Small intestine (tissue), 7 donors: ENCODE measurements around the gene GC. TPM values are rescaled to one million over a fixed set of nuclear protein-coding genes. Genes with fewer than 3 reads are reported as not detected.
A peak's percentile ranks its signal among the peaks of the same experiment; 100 is the strongest.

ENCODE experiments used
- DNase-seq, 2 donors: peaks; one replicate each; pipeline versions ENCODE4 v3.0.0 to v3.0.0-alpha.2; 2013
- FAIRE-seq: peaks from 2 replicates; lab custom pipeline; 2012; peaks lifted over from hg19 to GRCh38; lab: Jason Lieb, UNC
- H3K27ac ChIP-seq, 3 donors: one replicate each; pipeline ENCODE4 v1.5.1; 2013; ENCODE audit warnings: low read length in 2 of 3, mild to moderate bottlenecking in 2 of 3, control low read depth in 1 of 3, inconsistent platforms in 1 of 3, low read depth in 1 of 3, moderate library complexity in 1 of 3
- H3K27me3 ChIP-seq, 3 donors: one replicate each; pipeline ENCODE4 v1.6.1; 2013; ENCODE audit warnings: low read length in 3 of 3, inconsistent platforms in 1 of 3; ENCODE audit not compliant: control insufficient read depth in 3 of 3, insufficient read depth in 3 of 3
- H3K36me3 ChIP-seq, 3 donors: one replicate each; pipeline ENCODE4 v1.6.1; 2013; ENCODE audit warnings: low read length in 3 of 3, inconsistent platforms in 1 of 3, low read depth in 1 of 3, mild to moderate bottlenecking in 1 of 3, moderate library complexity in 1 of 3; ENCODE audit not compliant: control insufficient read depth in 3 of 3, insufficient read depth in 2 of 3
- H3K4me1 ChIP-seq, 3 donors: one replicate each; pipeline ENCODE4 v1.6.1; 2013; ENCODE audit warnings: low read length in 2 of 3, inconsistent platforms in 1 of 3, low read depth in 1 of 3, mild to moderate bottlenecking in 1 of 3, moderate library complexity in 1 of 3; ENCODE audit not compliant: control insufficient read depth in 3 of 3, insufficient read depth in 2 of 3
- H3K4me3 ChIP-seq, 3 donors: one replicate each; pipeline ENCODE4 v1.5.1; 2013; ENCODE audit warnings: low read length in 3 of 3, control low read depth in 1 of 3, inconsistent platforms in 1 of 3, low read depth in 1 of 3, mild to moderate bottlenecking in 1 of 3, moderate library complexity in 1 of 3
- H3K9me3 ChIP-seq, 2 donors: one replicate each; pipeline ENCODE4 v1.6.1; 2013; ENCODE audit warnings: low read depth in 1 of 2, low read length in 1 of 2; ENCODE audit not compliant: control insufficient read depth in 2 of 2, insufficient read depth in 1 of 2
- WGBS, 3 donors: extraction: QIAGEN DNeasy Blood & Tissue Kit; methylation state at CpG; one replicate each; pipeline ENCODE4 v1.1.7; 2013; 5-methylcytosine and 5-hydroxymethylcytosine counted together
- polyA plus RNA-seq, 4 donors: library from polyadenylated mRNA; stranded (reverse) in 3 of 4; unstranded in 1 of 4; fragments of 200-250 nt in 3 of 4; fragments of 120-200 nt in 1 of 4; gene quantifications; one replicate each; pipeline versions ENCODE4 v1.2.1 to v1.2.3, GENCODE V29; 2013
- donor health status: healthy with polysubstance abuse.
- donor health status: control.
- donor health status: control.
- donor health status: Bipolar disorder and iron deficiency.
- donor health status: healthy.

GC gene
- polyA plus RNA-seq, 4 donors, result 0.65 to 3.0 (median 2.0) TPM

DNA sequence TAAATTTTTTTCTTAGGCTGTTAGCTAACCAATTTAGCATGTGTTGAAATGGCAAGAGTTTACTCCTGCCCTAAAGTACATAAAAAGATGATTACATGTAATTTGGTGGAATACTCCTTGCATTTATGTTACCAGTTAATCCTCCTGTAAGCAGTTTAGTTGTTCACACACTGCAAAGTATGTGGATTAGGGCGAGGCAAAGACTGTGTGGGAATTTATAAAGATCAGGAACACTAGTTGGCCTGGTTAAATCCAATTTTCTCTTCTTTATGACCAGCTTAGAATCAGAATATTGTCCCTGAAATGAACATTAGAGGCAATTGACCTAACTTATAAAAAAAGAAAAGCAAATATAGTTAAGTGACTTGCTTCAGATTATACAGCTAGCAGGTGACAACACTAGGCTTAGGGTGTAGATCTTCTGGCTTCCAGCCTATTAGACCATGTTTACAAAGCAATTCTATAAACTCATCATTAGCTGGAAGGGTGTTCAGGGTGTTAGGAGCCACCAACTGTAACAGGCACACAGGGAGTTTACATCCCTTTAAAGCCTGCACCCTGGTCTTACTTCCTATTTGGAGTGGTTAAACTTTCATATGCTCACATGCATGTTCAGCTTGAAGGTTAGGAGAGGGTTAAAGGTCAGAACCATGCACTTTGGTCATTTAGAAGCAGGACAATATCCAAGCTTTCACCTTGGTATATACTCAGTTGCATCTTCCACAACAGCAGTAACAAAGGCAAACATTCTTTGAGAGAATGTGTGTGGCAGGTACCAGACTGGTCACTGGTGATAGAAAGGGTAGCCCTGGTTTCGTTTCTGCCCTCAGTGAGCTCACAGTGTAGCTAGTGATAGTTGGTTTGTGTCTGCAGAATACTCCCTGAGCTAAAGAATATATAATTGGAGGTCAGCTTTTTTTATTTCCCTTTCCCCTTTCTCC is 72.6 kb downstream of the GC start:
- H3K4me1 ChIP-seq, result peaks cover 0 to 21% (median 0%) of the 10 kb centered on the region in 3 donors
- H3K36me3 ChIP-seq, result no peaks in the 10 kb centered on the region
- peak overlapping the region in 1 of 3 donors; percentile 12 for H3K27ac ChIP-seq
- no peaks in the 10 kb centered on the region for H3K9me3 ChIP-seq
- DNase-seq (peak; percentile 53 to 63), FAIRE-seq (no peak)
- WGBS, 3 donors, result 9 to 36% (median 27%) methylated on average over 2 of the region's 2 CpGs
- no peaks in the 10 kb centered on the region for H3K27me3 ChIP-seq
- no peak overlapping the region for H3K4me3 ChIP-seq

GRCh38 chr4:71709961-71710360 is 73.9 kb downstream of the GC start:
- Histone ChIP-seq H3K27ac (no peak overlapping the region), H3K4me3 (no peak overlapping the region), H3K36me3 (no peaks in the 10 kb centered on the region), H3K27me3 (no peaks in the 10 kb centered on the region), H3K9me3 (no peaks in the 10 kb centered on the region), H3K4me1 (peaks cover 0 to 21% (median 0%) of the 10 kb centered on the region in 3 donors)
- 22 to 27% (median 24%) methylated on average over 1 of the region's 1 CpG for WGBS, 3 donors
- no peak for DNase-seq
- no peak for FAIRE-seq

DNA sequence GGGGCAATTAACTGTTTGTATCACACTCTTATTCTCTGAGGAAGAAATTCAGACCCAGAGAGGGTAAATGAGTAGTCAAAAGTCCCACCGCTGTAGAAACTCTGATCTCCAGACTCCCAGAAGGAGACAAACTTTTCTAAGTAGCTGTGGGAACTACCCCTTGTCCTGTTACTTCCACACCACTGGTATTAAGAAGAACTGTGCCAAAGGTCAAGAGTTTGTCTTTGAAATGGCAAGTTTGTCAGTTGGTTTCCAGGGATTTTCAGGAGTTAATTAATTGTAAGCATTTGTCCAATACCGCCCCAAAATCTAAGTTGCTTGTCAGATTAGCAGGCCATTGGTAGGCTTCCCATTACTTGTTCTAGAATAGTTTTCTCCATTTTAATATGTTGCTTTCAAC is 85.7 kb downstream of the GC start:
- no peak for FAIRE-seq
- H3K4me3 ChIP-seq, result no peak overlapping the region
- WGBS, 3 donors, result 94 to 98% (median 96%) methylated on average over 2 of the region's 2 CpGs

DNA sequence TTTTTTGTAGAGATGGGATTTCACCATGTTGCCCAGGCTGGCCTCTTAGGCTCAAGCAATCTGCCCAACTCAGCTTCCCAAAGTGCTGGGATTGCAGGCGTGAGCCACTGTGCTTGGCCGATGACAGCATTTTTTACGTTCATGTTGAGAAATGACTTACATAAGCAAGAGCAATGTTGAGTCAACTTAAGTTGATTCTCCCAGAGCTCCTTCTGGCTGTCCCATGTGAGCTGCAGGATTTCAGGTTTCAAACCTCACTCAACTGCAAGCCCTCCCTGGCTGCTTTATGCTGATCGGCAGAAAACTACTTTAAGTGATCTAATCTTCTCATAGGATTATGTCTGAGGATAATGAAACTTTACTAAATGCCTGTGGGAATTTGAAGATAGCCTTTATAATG is 86.8 kb downstream of the GC start:
- FAIRE-seq (no peak), DNase-seq (no peak)
- Histone ChIP-seq H3K27ac (no peak overlapping the region), H3K27me3 (no peaks in the 10 kb centered on the region), H3K4me1 (no peaks in the 10 kb centered on the region), H3K9me3 (no peaks in the 10 kb centered on the region), H3K4me3 (no peak overlapping the region), H3K36me3 (no peaks in the 10 kb centered on the region)
- WGBS, 3 donors, result 91 to 96% (median 95%) methylated on average over 4 of the region's 4 CpGs

More for the DNA sequence above, 85.7 kb downstream of the GC start:
- Histone ChIP-seq H3K27ac (no peak overlapping the region), H3K36me3 (no peaks in the 10 kb centered on the region), H3K4me1 (no peaks in the 10 kb centered on the region), H3K9me3 (no peaks in the 10 kb centered on the region), H3K27me3 (no peaks in the 10 kb centered on the region)
- DNase-seq, result no peak

DNA sequence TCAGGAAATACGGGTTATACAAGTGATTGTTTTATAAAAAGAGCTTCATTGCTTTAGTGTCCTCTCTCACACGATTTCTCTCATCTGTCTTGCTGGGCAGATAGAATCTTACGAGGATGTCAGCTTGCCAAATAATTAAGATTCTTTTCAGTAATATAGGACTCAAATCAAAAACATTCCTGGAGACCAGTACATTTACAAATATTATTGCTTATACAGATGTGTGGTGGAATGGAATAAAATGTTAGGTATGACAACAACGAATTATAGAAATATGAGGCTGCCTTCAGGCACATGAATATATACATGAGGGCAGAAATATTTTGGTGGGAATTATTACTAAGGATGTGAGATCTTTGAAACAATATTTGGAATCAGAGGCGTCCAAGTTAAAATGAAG is 88.9 kb downstream of the GC start:
- DNase-seq, result no peak
- no peak overlapping the region for H3K27ac ChIP-seq
- no peaks in the 10 kb centered on the region for H3K9me3 ChIP-seq
- H3K36me3 ChIP-seq, result no peaks in the 10 kb centered on the region
- no peaks in the 10 kb centered on the region for H3K4me1 ChIP-seq
- no peak overlapping the region for H3K4me3 ChIP-seq
- 57 to 58% (median 57%) methylated on average over 5 of the region's 5 CpGs for WGBS, 3 donors
- H3K27me3 ChIP-seq, result no peaks in the 10 kb centered on the region
- FAIRE-seq, result no peak

DNA sequence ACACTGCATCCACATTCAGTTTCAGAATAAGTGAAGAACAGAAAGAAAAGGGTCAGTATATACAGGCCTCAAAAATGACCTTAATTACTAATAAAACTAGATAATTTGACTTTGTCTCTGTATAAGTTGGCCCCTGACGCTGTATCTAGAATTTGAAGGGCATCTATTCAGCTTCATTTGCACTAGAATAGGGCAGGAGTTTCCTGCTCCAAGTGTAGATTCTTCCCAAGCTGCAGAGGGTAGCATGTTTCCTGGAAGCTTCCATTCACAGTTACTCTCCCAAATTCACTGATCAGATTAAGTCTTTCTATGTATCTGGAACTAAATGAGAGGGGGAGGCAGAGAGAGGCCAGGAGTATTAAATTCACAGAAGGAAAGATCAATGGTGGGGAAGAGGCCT is 90.9 kb downstream of the GC start:
- WGBS, 3 donors, result 68 to 100% (median 86%) methylated on average over 1 of the region's 1 CpG
- H3K27ac ChIP-seq, result no peak overlapping the region
- no peaks in the 10 kb centered on the region for H3K4me1 ChIP-seq
- no peak overlapping the region for H3K4me3 ChIP-seq
- FAIRE-seq, result no peak
- H3K36me3 ChIP-seq, result no peaks in the 10 kb centered on the region
- no peaks in the 10 kb centered on the region for H3K27me3 ChIP-seq
- H3K9me3 ChIP-seq, result no peaks in the 10 kb centered on the region
- DNase-seq, result no peak

DNA sequence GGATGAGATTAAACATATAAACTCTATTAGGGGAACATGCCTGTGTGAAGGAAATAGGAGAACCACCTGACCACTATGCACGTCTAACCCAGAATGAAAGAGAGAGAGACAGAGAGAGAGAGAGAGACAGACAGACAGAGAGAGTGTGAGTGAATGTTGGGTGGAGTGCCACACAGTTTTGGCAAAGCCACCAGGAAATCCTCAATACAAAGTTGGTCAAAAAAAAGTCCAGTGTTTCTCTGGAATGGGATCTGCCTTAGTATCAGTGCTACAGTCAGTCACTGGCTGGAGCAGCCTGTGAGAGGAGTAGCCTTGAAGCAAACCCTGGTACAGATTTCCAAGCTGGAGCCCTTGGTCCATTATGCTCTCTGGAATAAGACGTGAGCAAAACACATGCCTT is 91.7 kb downstream of the GC start:
- Histone ChIP-seq H3K9me3 (no peaks in the 10 kb centered on the region), H3K27me3 (no peaks in the 10 kb centered on the region), H3K4me3 (no peak overlapping the region), H3K27ac (no peak overlapping the region), H3K4me1 (no peaks in the 10 kb centered on the region), H3K36me3 (no peaks in the 10 kb centered on the region)
- WGBS, 3 donors, result 64 to 70% (median 67%) methylated on average over 2 of the region's 2 CpGs
- DNase-seq (no peak), FAIRE-seq (no peak)
